ENCODE measurements around the gene CEP350. TPM values are rescaled to one million over a fixed set of nuclear protein-coding genes. Genes with fewer than 3 reads are reported as not detected.

CEP350 gene
- total RNA-seq, 2 experiments from 2014 or later = 31.7 to 34.2 TPM

DNA sequence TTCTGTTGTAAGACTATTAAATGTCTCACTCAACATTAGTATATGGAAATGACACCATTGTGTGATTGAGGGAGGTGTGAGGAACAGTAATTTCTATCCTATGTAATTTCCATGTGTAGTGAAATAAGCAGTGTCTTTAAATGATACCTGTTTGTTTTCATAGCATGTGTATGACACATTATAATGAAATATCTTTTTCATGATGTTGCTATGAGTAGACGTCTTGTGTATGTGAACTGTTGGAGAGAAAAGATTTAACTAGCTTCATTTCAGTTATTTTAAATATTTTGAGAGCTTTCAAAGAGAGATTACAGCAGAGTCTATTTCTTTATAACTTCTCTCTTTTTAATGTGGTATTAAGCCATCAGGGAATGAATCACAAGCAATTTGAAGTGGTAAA is 128.6 kb downstream of the CEP350 start:
- Mint-ChIP-seq H3K9me3 (no peaks in the 10 kb centered on the region), H3K27ac (no peak overlapping the region), H3K36me3 (peaks cover 17% of the 10 kb centered on the region), H3K27me3 (no peaks in the 10 kb centered on the region), H3K4me3 (no peak overlapping the region), H3K4me1 (ENCODE audit: low read depth) (peaks cover 4% of the 10 kb centered on the region)
- no peak for DNase-seq
- POLR2A ChIA-PET = no interaction called here
- intact Hi-C loops (cut with micrococcal nuclease) = no loop called here
- CTCF ChIA-PET = interaction anchor here (1.0 kb wide), 1 partner anchor 96 kb away, joined by 6 read pairs; no protein-coding TSS in a partner anchor

GRCh38 chr1:180084867-180085266 is 130.3 kb downstream of the CEP350 start:
- no peaks in the 10 kb centered on the region for H3K27me3 Mint-ChIP-seq
- H3K4me3 Mint-ChIP-seq = no peak overlapping the region
- H3K36me3 Mint-ChIP-seq = peaks cover 23% of the 10 kb centered on the region
- POLR2A ChIA-PET = no interaction called here
- peaks cover 4% of the 10 kb centered on the region for H3K4me1 Mint-ChIP-seq (ENCODE audit: low read depth)
- no peaks in the 10 kb centered on the region for H3K9me3 Mint-ChIP-seq
- intact Hi-C loops (cut with micrococcal nuclease) = no loop called here
- no peak overlapping the region for H3K27ac Mint-ChIP-seq
- no peak for DNase-seq
- CTCF ChIA-PET = interaction anchor here (1.9 to 3.2 kb wide), 2 partner anchors 12 to 95 kb away, joined by 6 to 16 read pairs; no protein-coding TSS in a partner anchor

- H3K9me3 Mint-ChIP-seq = no peaks in the 10 kb centered on the region
- peaks cover 24% of the 10 kb centered on the region for H3K36me3 Mint-ChIP-seq
- CTCF ChIA-PET = interaction anchor here (1.4 to 3.2 kb wide), 3 partner anchors 12 to 94 kb away, joined by 3 to 16 read pairs (median 6); no protein-coding TSS in a partner anchor
- no peaks in the 10 kb centered on the region for H3K27me3 Mint-ChIP-seq
- H3K4me3 Mint-ChIP-seq = no peak overlapping the region
- peaks cover 4% of the 10 kb centered on the region for H3K4me1 Mint-ChIP-seq (ENCODE audit: low read depth)
- no peak overlapping the region for H3K27ac Mint-ChIP-seq
- DNase-seq = no peak
- POLR2A ChIA-PET = no interaction called here
- intact Hi-C loops (cut with micrococcal nuclease) = no loop called here
These were observed 130.7 kb downstream of the CEP350 start for GRCh38 chr1:180085331-180085730.

DNA sequence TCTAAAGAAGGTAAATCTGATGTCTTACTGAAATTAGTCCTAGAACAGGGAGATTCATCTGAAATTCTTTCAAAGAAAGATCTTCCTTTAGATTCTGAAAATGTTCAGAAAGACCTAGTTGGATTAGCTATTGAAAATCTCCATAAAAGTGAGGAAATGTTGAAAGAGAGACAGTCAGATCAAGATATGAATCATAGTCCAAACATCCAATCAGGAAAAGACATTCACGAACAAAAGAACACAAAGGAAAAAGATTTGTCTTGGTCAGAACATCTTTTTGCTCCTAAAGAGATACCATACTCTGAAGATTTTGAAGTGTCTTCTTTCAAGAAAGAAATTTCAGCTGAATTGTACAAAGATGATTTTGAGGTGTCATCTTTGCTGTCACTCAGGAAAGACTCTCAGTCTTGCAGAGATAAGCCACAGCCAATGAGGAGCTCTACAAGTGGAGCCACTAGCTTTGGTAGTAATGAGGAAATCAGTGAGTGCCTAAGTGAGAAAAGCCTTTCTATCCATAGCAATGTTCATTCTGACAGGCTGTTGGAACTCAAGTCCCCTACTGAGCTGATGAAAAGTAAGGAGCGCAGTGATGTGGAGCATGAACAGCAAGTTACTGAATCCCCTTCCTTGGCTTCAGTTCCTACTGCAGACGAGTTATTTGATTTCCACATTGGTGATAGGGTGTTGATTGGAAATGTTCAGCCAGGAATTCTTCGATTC is 138.5 kb downstream of the CEP350 start:
- no peaks in the 10 kb centered on the region for H3K9me3 Mint-ChIP-seq
- peaks cover 3% of the 10 kb centered on the region for H3K4me1 Mint-ChIP-seq (ENCODE audit: low read depth)
- H3K4me3 Mint-ChIP-seq = no peak overlapping the region
- peaks cover 50% of the 10 kb centered on the region for H3K36me3 Mint-ChIP-seq
- ChIA-PET POLR2A (no interaction called here), CTCF (interaction anchor here (4.8 kb wide), 1 partner anchor 86 kb away, joined by 19 read pairs; no protein-coding TSS in a partner anchor)
- H3K27me3 Mint-ChIP-seq = no peaks in the 10 kb centered on the region
- no peak for DNase-seq
- intact Hi-C loops (cut with micrococcal nuclease) = no loop called here
- no peak overlapping the region for H3K27ac Mint-ChIP-seq

GRCh38 chr1:180094705-180095295 is 140.2 kb downstream of the CEP350 start:
- Mint-ChIP-seq H3K36me3 (peaks cover 42% of the 10 kb centered on the region), H3K27me3 (no peaks in the 10 kb centered on the region)
- CTCF ChIA-PET = interaction anchor here (0.9 to 4.8 kb wide), 2 partner anchors 12 to 84 kb away, joined by 4 to 19 read pairs; no protein-coding TSS in a partner anchor

DNA sequence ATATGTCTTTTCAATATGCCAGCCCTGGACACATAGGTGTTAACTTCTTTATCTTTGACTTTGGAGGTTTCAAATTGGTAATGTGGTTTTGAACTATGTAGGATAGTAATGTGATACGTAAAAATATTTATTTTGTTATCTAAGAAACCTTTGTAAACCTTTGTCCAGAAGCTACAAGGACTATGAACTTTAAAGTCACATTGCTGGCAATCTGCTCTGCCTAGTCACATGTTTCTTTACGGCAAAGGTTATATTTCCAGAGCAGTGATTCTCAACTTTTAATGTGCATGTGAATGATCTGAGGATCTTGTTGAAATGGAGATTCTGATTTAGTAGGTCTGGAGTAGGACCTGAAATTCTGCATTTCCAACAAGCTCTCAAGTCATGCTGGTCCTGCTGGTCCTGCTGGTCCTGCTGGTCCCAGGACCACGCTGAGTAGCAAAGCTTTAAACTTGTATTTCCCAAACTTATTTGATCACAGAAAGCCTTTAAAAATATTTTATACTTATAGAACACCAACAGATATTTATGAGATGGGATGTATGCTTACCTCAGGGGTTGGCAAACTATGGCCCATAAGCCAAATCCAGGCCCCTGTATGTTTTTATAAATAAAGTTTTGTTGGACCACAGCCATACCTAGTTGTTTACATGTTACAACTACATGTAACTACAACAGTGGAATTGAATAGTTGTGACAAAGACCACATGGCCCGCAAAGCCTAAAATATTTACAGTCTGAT is 142.1 kb downstream of the CEP350 start:
- intact Hi-C loops (cut with micrococcal nuclease) = no loop called here
- CTCF ChIA-PET = interaction anchor here (1.6 kb wide), 1 partner anchor 11 kb away, joined by 6 read pairs; no protein-coding TSS in a partner anchor
- peaks cover 49% of the 10 kb centered on the region for H3K36me3 Mint-ChIP-seq

More at GRCh38 chr1:180094705-180095295, 140.2 kb downstream of the CEP350 start:
- H3K27ac Mint-ChIP-seq = no peak overlapping the region
- peaks cover 3% of the 10 kb centered on the region for H3K4me1 Mint-ChIP-seq (ENCODE audit: low read depth)
- DNase-seq = no peak
- no peaks in the 10 kb centered on the region for H3K9me3 Mint-ChIP-seq
- intact Hi-C loops (cut with micrococcal nuclease) = no loop called here
- POLR2A ChIA-PET = no interaction called here
- H3K4me3 Mint-ChIP-seq = no peak overlapping the region

GRCh38 chr1:180097326-180097605 is 142.7 kb downstream of the CEP350 start:
- POLR2A ChIA-PET = no interaction called here
- Mint-ChIP-seq H3K4me1 (ENCODE audit: low read depth) (peaks cover 3% of the 10 kb centered on the region), H3K4me3 (no peak overlapping the region), H3K36me3 (peaks cover 49% of the 10 kb centered on the region), H3K9me3 (no peaks in the 10 kb centered on the region), H3K27ac (no peak overlapping the region), H3K27me3 (no peaks in the 10 kb centered on the region)
- DNase-seq = no peak
- CTCF ChIA-PET = interaction anchor here (1.6 kb wide), 1 partner anchor 11 kb away, joined by 6 read pairs; no protein-coding TSS in a partner anchor
- intact Hi-C loops (cut with micrococcal nuclease) = no loop called here

More for the DNA sequence above, 142.1 kb downstream of the CEP350 start:
- Mint-ChIP-seq H3K27me3 (no peaks in the 10 kb centered on the region), H3K4me3 (no peak overlapping the region), H3K4me1 (ENCODE audit: low read depth) (peaks cover 3% of the 10 kb centered on the region), H3K27ac (no peak overlapping the region), H3K9me3 (no peaks in the 10 kb centered on the region)
- DNase-seq = no peak
- POLR2A ChIA-PET = no interaction called here

GRCh38 chr1:180101411-180101810 is 146.8 kb downstream of the CEP350 start:
- POLR2A ChIA-PET = no interaction called here
- CTCF ChIA-PET = interaction anchor here (1.4 to 3.3 kb wide), 2 partner anchors 77 to 78 kb away, joined by 6 to 17 read pairs; no protein-coding TSS in a partner anchor
- Mint-ChIP-seq H3K4me3 (no peak overlapping the region), H3K27me3 (no peaks in the 10 kb centered on the region), H3K27ac (no peak overlapping the region), H3K36me3 (peaks cover 27% of the 10 kb centered on the region), H3K9me3 (no peaks in the 10 kb centered on the region), H3K4me1 (ENCODE audit: low read depth) (no peaks in the 10 kb centered on the region)
- no peak for DNase-seq
- intact Hi-C loops (cut with micrococcal nuclease) = no loop called here

DNA sequence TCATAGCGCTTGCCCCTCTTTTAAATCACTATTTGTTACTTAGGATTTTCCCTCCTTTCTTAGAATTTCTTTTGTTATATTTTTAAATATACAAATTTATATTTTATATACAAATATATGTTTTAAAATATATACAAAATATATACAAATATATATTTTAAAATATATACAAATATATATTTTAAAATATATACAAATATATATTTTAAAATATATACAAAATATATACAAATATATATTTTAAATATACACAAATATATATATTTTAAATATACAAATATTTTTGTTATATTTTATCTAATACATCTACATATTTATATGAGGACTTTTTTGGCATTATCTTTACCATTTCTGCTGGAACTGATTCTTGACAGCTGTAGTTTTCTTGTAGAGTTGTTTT is 149.2 kb downstream of the CEP350 start:
- Mint-ChIP-seq H3K27ac (no peak overlapping the region), H3K9me3 (no peaks in the 10 kb centered on the region), H3K36me3 (peaks cover 32% of the 10 kb centered on the region), H3K4me1 (ENCODE audit: low read depth) (no peaks in the 10 kb centered on the region), H3K27me3 (no peaks in the 10 kb centered on the region), H3K4me3 (no peak overlapping the region)
- intact Hi-C loops (cut with micrococcal nuclease) = no loop called here
- no peak for DNase-seq
- ChIA-PET CTCF (interaction anchor here (0.6 to 3.3 kb wide), 2 partner anchors 30 to 76 kb away, joined by 3 to 17 read pairs; no protein-coding TSS in a partner anchor), POLR2A (no interaction called here)

DNA sequence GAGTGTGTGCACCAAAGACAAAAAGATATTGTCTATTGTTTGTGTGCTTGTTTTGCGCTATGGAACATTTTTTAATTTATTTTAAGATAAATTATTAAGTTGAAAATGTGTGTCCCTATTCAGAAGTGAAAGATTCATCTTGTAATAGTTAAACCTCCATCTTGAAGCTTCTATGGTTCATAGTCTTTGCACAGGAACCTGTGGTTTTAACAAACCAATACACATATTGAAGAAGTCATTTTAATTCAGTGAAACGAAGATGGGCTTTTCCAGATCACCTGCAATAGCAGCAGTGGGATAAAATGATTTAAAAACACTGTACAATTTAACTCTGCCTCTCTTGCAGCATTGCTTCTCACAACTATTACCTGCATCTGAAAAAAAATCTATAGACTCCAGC is 157.5 kb downstream of the CEP350 start:
- Mint-ChIP-seq H3K36me3 (peaks cover 41% of the 10 kb centered on the region), H3K4me1 (ENCODE audit: low read depth) (no peaks in the 10 kb centered on the region), H3K9me3 (no peaks in the 10 kb centered on the region), H3K27ac (no peak overlapping the region), H3K27me3 (no peaks in the 10 kb centered on the region), H3K4me3 (no peak overlapping the region)
- ChIA-PET POLR2A (no interaction called here), CTCF (no interaction called here)
- intact Hi-C loops (cut with micrococcal nuclease) = no loop called here
- no peak for DNase-seq

DNA sequence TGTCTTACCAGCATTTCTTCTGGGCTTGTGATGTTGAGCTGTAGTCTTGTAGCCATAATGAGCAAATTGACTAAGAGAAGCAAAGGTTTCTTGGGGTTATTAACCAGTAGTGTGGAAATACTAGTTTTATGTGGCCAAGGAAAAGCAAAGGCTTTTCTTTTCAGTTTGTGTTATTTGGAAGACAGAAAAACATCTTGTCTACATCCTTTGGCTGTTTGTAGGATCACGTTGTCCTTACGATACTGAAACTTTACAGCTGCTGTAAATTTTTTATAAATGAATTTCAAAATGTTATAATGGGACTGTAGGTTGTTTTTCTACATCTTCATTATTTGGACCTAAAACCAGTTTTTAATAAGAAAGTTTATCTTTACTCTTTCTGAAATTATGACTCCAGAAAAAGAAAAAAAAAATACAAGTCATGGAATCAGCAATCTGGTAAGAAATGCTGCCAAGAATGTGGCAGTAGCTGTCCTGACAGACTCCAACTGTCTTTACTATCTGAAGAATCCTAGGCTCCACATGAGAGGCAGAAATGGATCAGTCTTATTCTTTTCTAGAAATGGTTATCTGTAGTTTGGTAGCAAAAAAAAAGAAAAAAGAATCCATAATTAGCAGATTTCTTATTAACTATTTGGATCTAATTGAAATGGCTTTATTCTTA is 158.5 kb downstream of the CEP350 start:
- Mint-ChIP-seq H3K4me3 (no peak overlapping the region), H3K36me3 (peaks cover 36% of the 10 kb centered on the region), H3K27me3 (no peaks in the 10 kb centered on the region), H3K4me1 (ENCODE audit: low read depth) (no peaks in the 10 kb centered on the region), H3K9me3 (no peaks in the 10 kb centered on the region), H3K27ac (no peak overlapping the region)
- CTCF ChIA-PET = interaction anchor here (1.4 kb wide), 1 partner anchor 66 kb away, joined by 7 read pairs; no protein-coding TSS in a partner anchor
- DNase-seq = no peak
- intact Hi-C loops (cut with micrococcal nuclease) = no loop called here
- POLR2A ChIA-PET = interaction anchor here (0.7 kb wide), 1 partner anchor 14 kb away, joined by 3 read pairs; no protein-coding TSS in a partner anchor

Data from activated CD4-positive, alpha-beta memory T cell treated with anti-CD3 and anti-CD28 coated beads for 36 hours (primary cell).